ENCODE data around the gene TXK.

The TXK gene

GRCh38 chr4:48137846-48138245, 3.8 kb upstream of the TXK start:
- no peak for DNase-seq (ENCODE audit: low read depth)

GRCh38 chr4:48133669-48134068, 381 bp downstream of the TXK start:
- DNase-seq (ENCODE audit: low read depth) = no peak

GRCh38 chr4:48131736-48132135, 2.3 kb downstream of the TXK start:
- no peak for DNase-seq (ENCODE audit: low read depth)

GRCh38 chr4:48130100-48130499, 4.0 kb downstream of the TXK start:
- no peak for DNase-seq (ENCODE audit: low read depth)

- DNase-seq (ENCODE audit: low read depth) = no peak
Observed at GRCh38 chr4:48129307-48130014, 4.6 kb downstream of the TXK start.

GRCh38 chr4:48127682-48128404, 6.2 kb downstream of the TXK start:
- DNase-seq (ENCODE audit: low read depth) = peak; percentile 47

- no peak for DNase-seq (ENCODE audit: low read depth)
Observed at GRCh38 chr4:48127231-48127630, 6.8 kb downstream of the TXK start.

- DNase-seq (ENCODE audit: low read depth) = no peak
Observed at GRCh38 chr4:48126621-48127020, 7.4 kb downstream of the TXK start.

- no peak for DNase-seq (ENCODE audit: low read depth)
Observed at GRCh38 chr4:48124870-48125269, 9.2 kb downstream of the TXK start.

GRCh38 chr4:48122756-48123155, 11.3 kb downstream of the TXK start:
- no peak for DNase-seq (ENCODE audit: low read depth)

GRCh38 chr4:48121180-48121579, 12.9 kb downstream of the TXK start:
- no peak for DNase-seq (ENCODE audit: low read depth)

- DNase-seq (ENCODE audit: low read depth) = no peak
Observed at GRCh38 chr4:48120132-48120531, 13.9 kb downstream of the TXK start.

- no peak for DNase-seq (ENCODE audit: low read depth)
Observed at GRCh38 chr4:48119646-48120045, 14.4 kb downstream of the TXK start.

GRCh38 chr4:48118081-48118480, 16.0 kb downstream of the TXK start:
- DNase-seq (ENCODE audit: low read depth) = no peak

- no peak for DNase-seq (ENCODE audit: low read depth)
Observed at GRCh38 chr4:48116582-48116981, 17.5 kb downstream of the TXK start.

- no peak for DNase-seq (ENCODE audit: low read depth)
Observed at GRCh38 chr4:48114412-48114811, 19.6 kb downstream of the TXK start.

GRCh38 chr4:48112017-48112667, 21.9 kb downstream of the TXK start:
- DNase-seq (ENCODE audit: low read depth) = no peak

GRCh38 chr4:48110452-48110978, 23.5 kb downstream of the TXK start:
- DNase-seq (ENCODE audit: low read depth) = no peak

- DNase-seq (ENCODE audit: low read depth) = no peak
Observed at GRCh38 chr4:48109413-48110263, 24.4 kb downstream of the TXK start.

GRCh38 chr4:48108309-48109073, 25.6 kb downstream of the TXK start:
- no peak for DNase-seq (ENCODE audit: low read depth)

- DNase-seq (ENCODE audit: low read depth) = no peak
Observed at GRCh38 chr4:48105230-48105629, 28.8 kb downstream of the TXK start.

Measured in stimulated activated CD8-positive, alpha-beta memory T cell treated with anti-CD3 and anti-CD28 coated beads, Interleukin-15, amount 100 ng/mL, for 1 hour (primary cell).